Mucosa of descending colon (tissue), 3 donors: ENCODE data around the gene TAF5L. TPM values are rescaled to one million over a fixed set of nuclear protein-coding genes. Genes with fewer than 3 reads are reported as not detected.
"Not testable (repeated sequence)": the region's sequence is repeated elsewhere in the genome, so short reads cannot be mapped to it uniquely, and the experiment has no call there.

ENCODE experiments used
- ATAC-seq: fragments of 200-7000 bp; cut with Tn5 transposase; one replicate; pipeline ENCODE4 v1.9.1; 2020; ENCODE audit warnings: mild to moderate bottlenecking, moderate library complexity
- DNase-seq, 3 donors: peaks; one replicate each; pipeline ENCODE4 v3.0.0-alpha.2; 2020
- H3K36me3 ChIP-seq: fragments of 200-600 bp; one replicate; pipeline ENCODE4 v1.8.0; 2021; ENCODE audit warnings: low read depth, mild to moderate bottlenecking
- H3K4me1 ChIP-seq: fragments of 200-600 bp; one replicate; pipeline ENCODE4 v1.8.0; 2021; ENCODE audit warnings: low read depth, mild to moderate bottlenecking
- H3K4me3 ChIP-seq: fragments of 200-600 bp; one replicate; pipeline ENCODE4 v1.8.0; 2021; ENCODE audit warnings: mild to moderate bottlenecking
- H3K9me3 ChIP-seq: fragments of 200-600 bp; one replicate; pipeline ENCODE4 v1.8.0; 2021; ENCODE audit warnings: mild to moderate bottlenecking
- CTCF ChIP-seq: fragments of 200-600 bp; IDR thresholded peaks from one replicate; pipeline ENCODE4 v1.8.0; 2022; ENCODE audit warnings: antibody characterized with exemption, mild to moderate bottlenecking
- intact Hi-C, 2 donors: fragments of 100-400 bp; cut with DNase I in 1 of 2; cut with micrococcal nuclease in 1 of 2; formaldehyde crosslinking; loops; one replicate each; pipeline versions ENCODE4 v1.11.0 to v1.11.1; 2022; cut with DNase I, micrococcal nuclease
- total RNA-seq, 3 donors: library from RNA; stranded (reverse); fragmentation: NEBNext Ultra II Directional in 2 of 3; extraction: Animal tissue kit (Norgen Biotek cat#: 25700) in 2 of 3; gene quantifications; one replicate each; pipeline versions ENCODE4 v1.2.1 to v1.2.4, GENCODE V29; 2021 to 2023
- donor health status: DM: no; HTN: no; CAD: no; lungs with moderate emphysema.
- donor health status: DM: no; HTN: no; CAD: no.
- donor health status: DM: no; HTN: yes; CAD: no.

TAF5L gene
- total RNA-seq, 3 donors from 2014 or later, result 21.1 to 25.1 (median 23.4) TPM

- ATAC-seq (no peak), DNase-seq (no peak)
- intact Hi-C loops, result loop anchor here in 1 of 2 donors (10.0 kb wide), 1 partner anchor 69 kb away; the partner anchor contains the start of gene ABCB10
- Histone ChIP-seq H3K4me3 (no peak overlapping the region), H3K36me3 (no peaks in the 10 kb centered on the region), H3K9me3 (no peaks in the 10 kb centered on the region), H3K4me1 (peaks cover 23% of the 10 kb centered on the region)
- no peak for TF ChIP-seq CTCF
These were observed 2.1 kb downstream of the TAF5L start for GRCh38 chr1:229623838-229624237.

- H3K36me3 ChIP-seq, result no peaks in the 10 kb centered on the region
- H3K9me3 ChIP-seq, result no peaks in the 10 kb centered on the region
- H3K4me3 ChIP-seq, result no peak overlapping the region
- TF ChIP-seq CTCF, result no peak
- ATAC-seq (no peak), DNase-seq (no peak)
- intact Hi-C loops, result loop anchor here in 1 of 2 donors (10.0 kb wide), 1 partner anchor 68 kb away; the partner anchor contains the start of gene ABCB10
- peaks cover 23% of the 10 kb centered on the region for H3K4me1 ChIP-seq
These were observed 2.7 kb downstream of the TAF5L start for GRCh38 chr1:229623225-229623624.

GRCh38 chr1:229622641-229623120 lies 3.2 kb downstream of the TAF5L start:
- intact Hi-C loops, result loop anchor here in 1 of 2 donors (10.0 kb wide), 1 partner anchor 68 kb away; the partner anchor contains the start of gene ABCB10
- not testable (repeated sequence) for ATAC-seq, H3K36me3 ChIP-seq, H3K4me3 ChIP-seq, DNase-seq, H3K9me3 ChIP-seq
- peaks cover 23% of the 10 kb centered on the region for H3K4me1 ChIP-seq

- DNase-seq, result no peak
- intact Hi-C loops, result loop anchor here in 1 of 2 donors (10.0 kb wide), 1 partner anchor 67 kb away; the partner anchor contains the start of gene ABCB10
- Histone ChIP-seq H3K4me3 (no peak overlapping the region), H3K4me1 (peaks cover 17% of the 10 kb centered on the region), H3K36me3 (no peaks in the 10 kb centered on the region), H3K9me3 (no peaks in the 10 kb centered on the region)
- no peak for TF ChIP-seq CTCF
- no peak for ATAC-seq
These were observed 4.3 kb downstream of the TAF5L start for GRCh38 chr1:229621663-229622062.

- ATAC-seq (no peak), DNase-seq (no peak)
- H3K36me3 ChIP-seq, result no peaks in the 10 kb centered on the region
- intact Hi-C loops, result loop anchor here in 1 of 2 donors (10.0 kb wide), 1 partner anchor 66 kb away; the partner anchor contains the start of gene ABCB10
- TF ChIP-seq CTCF, result no peak
- H3K9me3 ChIP-seq, result no peaks in the 10 kb centered on the region
- no peak overlapping the region for H3K4me3 ChIP-seq
- H3K4me1 ChIP-seq, result peaks cover 14% of the 10 kb centered on the region
These were observed 5.0 kb downstream of the TAF5L start for GRCh38 chr1:229620876-229621275.

GRCh38 chr1:229619614-229620013 lies 6.3 kb downstream of the TAF5L start:
- no peak overlapping the region for H3K4me3 ChIP-seq
- ATAC-seq (no peak), DNase-seq (no peak)
- no peak for TF ChIP-seq CTCF
- no peaks in the 10 kb centered on the region for H3K9me3 ChIP-seq
- peaks cover 9% of the 10 kb centered on the region for H3K4me1 ChIP-seq
- intact Hi-C loops, result loop anchor here (10.0 kb wide), 2 partner anchors 55 to 65 kb away; partner anchors contain the start of gene ABCB10 (in 1 of the 2)
- no peaks in the 10 kb centered on the region for H3K36me3 ChIP-seq
